GM18519 (cell line): Measurements from ENCODE around the gene HOXD12.

Experiments used
- ATAC-seq: cut with Tn5 transposase; IDR thresholded peaks from one replicate; pipeline ENCODE4 v1.9.1; 2021; ENCODE audit warnings: mild to moderate bottlenecking, moderate library complexity; ENCODE audit not compliant: unreplicated experiment, low FRiP score

Gene HOXD12

GRCh38 chr2:176099728-176100546 is at the start of gene HOXD12:
HOXD12 (plus strand) TSS chr2:176099795; CDS start chr2:176099802, 7 bp downstream.
- ATAC-seq: no peak

GRCh38 chr2:176056406-176056805 is 43.2 kb upstream of the HOXD12 start:
- no peak for ATAC-seq

- ATAC-seq: no peak
These were observed 35.6 kb upstream of the HOXD12 start for GRCh38 chr2:176063958-176064357.

- no peak for ATAC-seq
These were observed 32.7 kb upstream of the HOXD12 start for GRCh38 chr2:176066645-176067588.

- ATAC-seq: no peak
These were observed 31.8 kb upstream of the HOXD12 start for GRCh38 chr2:176067589-176068418.

GRCh38 chr2:176068419-176068832 is 31.2 kb upstream of the HOXD12 start:
- ATAC-seq: no peak

- ATAC-seq: no peak
These were observed 28.0 kb upstream of the HOXD12 start for GRCh38 chr2:176071330-176072291.

GRCh38 chr2:176072292-176072669 is 27.3 kb upstream of the HOXD12 start:
- no peak for ATAC-seq

GRCh38 chr2:176072951-176073904 is 26.4 kb upstream of the HOXD12 start:
- ATAC-seq: no peak

- no peak for ATAC-seq
These were observed 24.6 kb upstream of the HOXD12 start for GRCh38 chr2:176074919-176075425.

GRCh38 chr2:176075481-176075880 is 24.1 kb upstream of the HOXD12 start:
- ATAC-seq: no peak

- ATAC-seq: no peak
These were observed 23.5 kb upstream of the HOXD12 start for GRCh38 chr2:176076063-176076462.

GRCh38 chr2:176076796-176077195 is 22.8 kb upstream of the HOXD12 start:
- no peak for ATAC-seq

GRCh38 chr2:176078541-176079284 is 20.9 kb upstream of the HOXD12 start:
- ATAC-seq: no peak

GRCh38 chr2:176079285-176079830 is 20.2 kb upstream of the HOXD12 start:
- ATAC-seq: no peak

- ATAC-seq: no peak
These were observed 19.6 kb upstream of the HOXD12 start for GRCh38 chr2:176079831-176080539.
